GM18517 (cell line): ENCODE results near the gene TINAGL1.

ENCODE experiments used
- ATAC-seq: cut with Tn5 transposase; IDR thresholded peaks from one replicate; pipeline ENCODE4 v1.9.1; 2021; ENCODE audit warnings: mild to moderate bottlenecking, moderate library complexity; ENCODE audit not compliant: unreplicated experiment

The TINAGL1 gene

DNA sequence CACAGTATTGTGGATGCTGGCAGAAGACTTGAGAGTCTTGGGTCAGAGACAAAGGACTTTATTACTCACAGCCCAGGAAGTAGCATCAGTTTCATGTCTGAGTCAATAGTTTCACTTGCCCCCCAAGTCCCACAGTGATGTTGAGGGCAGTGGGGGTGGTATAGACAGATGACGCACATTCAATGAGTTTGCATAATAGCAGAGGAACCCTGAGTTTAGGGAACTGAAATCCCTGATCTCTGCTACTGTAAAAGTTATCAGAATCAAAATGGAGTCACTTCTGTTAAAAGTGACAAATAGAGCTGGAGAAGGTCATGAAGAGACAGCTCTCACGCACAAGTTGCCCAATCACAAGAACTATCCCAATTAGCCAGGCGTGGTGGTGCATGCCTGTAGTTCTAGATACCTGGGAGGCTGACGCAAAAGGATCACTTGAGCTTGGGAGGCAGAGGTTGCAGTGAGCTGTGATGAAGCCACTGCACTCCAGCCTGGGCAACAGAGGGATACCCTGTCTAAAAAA is 29.7 kb downstream of the TINAGL1 start:
- ATAC-seq: peak; percentile 95

DNA sequence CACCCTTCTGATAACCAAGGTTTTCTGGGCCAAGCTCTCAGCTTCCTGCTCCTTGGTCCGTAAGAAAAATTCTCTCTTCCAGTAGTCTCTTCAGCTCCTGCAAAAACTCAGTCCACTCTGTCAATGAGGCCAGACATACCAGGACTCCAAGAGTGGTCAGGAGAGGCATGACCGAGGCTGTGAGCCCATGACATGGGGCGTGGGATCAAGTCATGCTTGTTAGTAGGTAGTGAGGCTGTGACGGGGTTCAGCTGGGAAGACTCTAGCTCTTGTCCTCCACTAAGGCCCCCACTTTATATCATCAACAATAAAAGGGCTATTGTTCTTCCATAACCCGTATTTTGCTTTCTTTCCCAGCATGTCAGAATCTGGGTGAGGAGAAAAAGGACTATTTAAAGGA is 31.0 kb downstream of the TINAGL1 start:
- no peak for ATAC-seq

DNA sequence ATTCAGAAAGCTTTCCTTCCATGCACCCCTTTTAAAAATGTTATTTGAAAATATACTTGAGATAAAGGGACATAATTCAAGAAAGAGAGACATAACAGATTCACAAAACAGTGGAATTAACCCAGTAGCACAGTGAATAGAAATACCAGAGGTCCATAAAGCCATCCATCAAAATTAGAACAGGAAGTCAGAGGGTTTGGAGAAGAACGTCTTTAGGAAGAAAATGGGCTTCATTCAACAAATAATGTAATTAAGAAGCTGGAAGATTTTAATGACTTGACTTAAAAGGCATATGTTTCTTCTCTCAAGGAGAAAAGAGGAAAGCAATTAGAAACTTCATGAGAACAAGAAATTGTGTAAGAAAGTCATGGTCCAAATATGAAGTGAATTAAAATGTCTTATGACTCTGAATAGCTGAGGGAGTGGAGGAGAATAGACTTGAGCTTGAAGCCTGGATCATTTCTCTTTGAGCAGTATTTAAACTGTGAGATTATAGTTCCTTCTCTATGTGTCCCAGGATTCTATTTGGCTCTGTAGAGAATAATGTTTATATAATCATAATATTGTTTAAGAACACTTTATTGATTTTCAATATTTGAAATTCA is 33.3 kb downstream of the TINAGL1 start:
- no peak for ATAC-seq

DNA sequence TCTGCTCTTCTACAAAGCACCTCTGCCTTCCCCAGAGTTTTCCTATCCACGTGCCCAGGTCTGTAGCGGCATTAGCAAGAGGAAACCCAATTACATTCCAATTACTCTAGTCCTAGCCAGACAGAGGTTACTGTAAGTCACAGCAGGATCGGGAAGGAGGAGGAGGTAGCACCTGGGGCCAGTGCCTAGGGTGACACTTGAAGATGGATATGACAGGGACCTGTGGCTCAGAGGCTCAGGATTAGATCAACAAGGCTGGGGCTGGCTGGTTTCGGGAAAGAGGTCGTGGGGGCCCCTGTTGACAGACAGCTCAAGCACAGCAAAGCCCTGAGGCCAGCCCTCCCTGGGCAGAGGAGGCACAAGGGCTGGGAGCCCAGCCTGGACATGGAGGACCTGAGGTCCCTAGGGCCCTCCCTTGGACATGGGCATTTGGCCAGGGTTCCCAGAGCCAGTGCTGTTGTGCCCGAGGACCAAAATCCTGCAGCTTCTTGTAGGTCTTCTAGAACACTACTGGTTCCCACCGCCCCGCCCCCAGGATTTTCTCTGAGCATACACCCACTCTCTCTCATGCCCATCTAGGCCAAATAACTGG is 38.2 kb downstream of the TINAGL1 start:
- no peak for ATAC-seq

DNA sequence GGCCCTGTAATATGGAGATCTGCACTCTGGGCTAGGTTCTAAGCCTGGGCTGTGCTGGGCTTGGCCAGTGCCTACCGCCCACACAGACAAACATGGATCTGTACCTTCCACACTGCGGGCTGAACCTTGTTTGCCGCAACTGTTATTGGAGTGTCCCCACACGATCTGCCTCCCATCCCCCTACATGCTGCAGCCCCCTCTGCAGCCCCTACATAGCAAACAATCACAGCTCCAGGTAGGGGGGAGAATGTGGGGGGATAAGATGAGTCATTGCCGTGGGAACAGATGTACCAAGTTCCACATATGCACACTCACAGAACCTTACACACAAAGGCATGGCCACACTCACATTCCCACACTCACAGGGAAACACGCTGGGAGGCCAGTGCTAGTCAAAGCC is 39.1 kb downstream of the TINAGL1 start:
- ATAC-seq: no peak

DNA sequence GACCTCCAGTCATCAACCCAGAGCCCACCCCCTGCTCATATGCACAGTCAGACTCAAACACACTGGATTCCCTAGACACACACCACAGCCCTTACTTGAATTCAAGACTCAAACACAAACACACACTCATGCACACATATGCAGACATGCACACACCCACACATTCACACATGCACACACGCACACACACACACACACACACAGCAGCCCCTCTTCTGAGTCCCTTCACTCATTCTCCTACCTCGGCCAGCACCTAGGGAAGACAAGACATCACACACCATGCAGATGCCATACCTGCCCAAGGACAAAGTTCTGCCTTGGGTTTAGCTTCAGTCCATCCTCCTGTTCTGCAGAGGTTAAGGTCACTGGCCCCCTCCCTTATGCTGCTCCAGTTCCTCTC is 39.6 kb downstream of the TINAGL1 start:
- ATAC-seq: no peak

DNA sequence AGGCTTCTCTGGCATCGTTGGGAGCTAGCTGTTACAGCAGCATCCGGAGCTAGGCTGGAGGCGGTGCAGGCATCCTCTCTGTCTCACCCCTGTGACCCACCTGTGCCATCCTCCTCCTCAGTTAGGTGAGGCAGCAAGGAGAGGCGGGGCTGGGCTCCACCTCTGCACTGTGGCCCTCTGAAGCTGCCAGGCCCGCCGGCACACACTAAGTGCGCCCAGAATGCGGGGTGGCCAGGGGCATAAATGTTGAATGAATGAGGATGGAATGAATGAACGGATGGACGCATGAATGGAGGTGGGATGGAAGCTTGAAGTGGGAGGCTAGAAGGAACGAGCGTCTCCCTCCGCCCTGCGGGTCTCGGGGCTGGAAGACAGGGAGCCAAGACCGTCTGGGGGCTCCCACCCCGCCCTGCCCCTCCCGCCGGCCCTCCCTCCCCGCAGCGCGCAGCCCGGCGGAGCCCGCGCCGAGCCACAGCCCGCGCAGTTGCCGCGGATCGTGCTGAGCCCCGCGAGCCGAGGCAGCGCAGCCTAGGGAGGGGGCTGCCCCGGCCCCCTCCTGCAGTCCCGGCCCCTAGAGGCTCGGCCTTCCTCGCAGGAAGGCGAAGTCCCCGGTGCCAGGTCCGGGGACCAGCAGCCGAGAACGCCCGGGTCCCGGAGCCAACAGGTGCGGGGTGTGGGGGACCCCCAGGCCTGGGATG is 41.1 kb downstream of the TINAGL1 start, which contains the start of gene HCRTR1:
TSS of gene HCRTR1 (plus strand) at position 472 of the 698 bp plus-strand sequence. CDS start 1,504 bp downstream, outside the sequence.
- no peak for ATAC-seq

DNA sequence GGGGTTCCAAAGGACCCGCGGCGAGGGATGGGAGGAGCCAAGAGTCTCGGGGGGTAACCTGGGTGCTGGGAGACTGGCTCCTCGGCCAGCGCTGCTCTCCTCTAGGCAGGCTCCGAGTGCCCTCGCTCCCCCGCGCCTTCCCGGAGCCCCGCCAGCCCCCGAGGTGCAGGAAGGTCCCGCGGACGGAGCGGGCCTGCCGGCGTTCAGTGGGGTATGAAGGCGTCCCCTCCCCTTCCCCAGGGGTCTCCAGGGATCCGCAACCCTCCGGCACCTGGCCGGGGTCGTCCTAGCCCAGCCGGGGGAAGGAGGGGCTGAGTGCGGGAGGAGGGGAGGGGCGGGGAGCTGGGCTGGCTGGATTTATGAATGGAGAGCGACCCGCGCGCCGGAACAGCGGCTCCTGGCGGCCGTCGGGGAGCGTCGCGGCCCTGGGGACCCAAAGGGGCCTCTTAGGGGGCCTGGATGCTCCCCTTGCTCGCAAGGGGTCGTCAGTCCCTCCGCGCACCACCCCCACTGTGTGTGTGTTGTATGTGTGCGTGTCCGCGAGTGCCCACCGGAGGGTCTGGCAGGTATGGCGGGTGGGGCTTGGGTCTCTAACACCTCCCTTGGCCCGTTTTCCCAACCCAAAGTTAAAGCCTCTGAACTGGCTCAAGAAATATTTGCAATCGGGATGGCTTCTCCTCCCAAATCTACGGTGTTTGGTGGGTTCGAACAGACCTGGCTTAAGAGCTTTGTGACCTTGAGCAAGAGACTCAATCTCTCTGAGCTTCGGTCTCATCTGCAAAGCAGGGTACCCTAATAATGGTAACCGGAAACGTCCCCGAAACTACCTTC is 41.8 kb downstream of the TINAGL1 start:
- ATAC-seq: no peak

DNA sequence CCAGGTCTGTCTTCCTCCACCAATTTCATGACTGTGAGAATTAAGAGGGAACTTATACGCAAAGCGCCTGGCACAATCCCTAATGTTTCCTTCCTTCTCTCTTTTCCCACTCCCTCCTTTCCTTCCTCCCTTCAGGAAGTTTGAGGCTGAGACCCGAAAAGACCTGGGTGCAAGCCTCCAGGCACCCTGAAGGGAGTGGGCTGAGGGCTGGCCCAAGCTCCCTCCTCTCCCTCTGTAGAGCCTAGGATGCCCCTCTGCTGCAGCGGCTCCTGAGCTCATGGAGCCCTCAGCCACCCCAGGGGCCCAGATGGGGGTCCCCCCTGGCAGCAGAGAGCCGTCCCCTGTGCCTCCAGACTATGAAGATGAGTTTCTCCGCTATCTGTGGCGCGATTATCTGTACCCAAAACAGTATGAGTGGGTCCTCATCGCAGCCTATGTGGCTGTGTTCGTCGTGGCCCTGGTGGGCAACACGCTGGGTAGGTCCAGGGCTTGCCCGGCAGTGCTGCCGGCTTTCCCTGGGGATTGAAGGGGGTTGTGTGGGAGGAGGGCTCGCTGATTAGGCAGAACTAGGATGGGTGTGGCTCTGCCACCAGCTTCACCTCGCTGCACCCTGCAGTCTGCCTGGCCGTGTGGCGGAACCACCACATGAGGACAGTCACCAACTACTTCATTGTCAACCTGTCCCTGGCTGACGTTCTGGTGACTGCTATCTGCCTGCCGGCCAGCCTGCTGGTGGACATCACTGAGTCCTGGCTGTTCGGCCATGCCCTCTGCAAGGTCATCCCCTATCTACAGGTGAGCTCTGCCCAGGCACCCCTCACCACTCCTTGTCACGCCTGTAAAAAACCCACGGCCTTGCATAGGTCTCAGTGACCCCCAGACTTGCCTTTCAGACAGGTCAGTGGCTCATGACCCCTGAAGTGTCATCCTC is 42.9 kb downstream of the TINAGL1 start:
- ATAC-seq: no peak

DNA sequence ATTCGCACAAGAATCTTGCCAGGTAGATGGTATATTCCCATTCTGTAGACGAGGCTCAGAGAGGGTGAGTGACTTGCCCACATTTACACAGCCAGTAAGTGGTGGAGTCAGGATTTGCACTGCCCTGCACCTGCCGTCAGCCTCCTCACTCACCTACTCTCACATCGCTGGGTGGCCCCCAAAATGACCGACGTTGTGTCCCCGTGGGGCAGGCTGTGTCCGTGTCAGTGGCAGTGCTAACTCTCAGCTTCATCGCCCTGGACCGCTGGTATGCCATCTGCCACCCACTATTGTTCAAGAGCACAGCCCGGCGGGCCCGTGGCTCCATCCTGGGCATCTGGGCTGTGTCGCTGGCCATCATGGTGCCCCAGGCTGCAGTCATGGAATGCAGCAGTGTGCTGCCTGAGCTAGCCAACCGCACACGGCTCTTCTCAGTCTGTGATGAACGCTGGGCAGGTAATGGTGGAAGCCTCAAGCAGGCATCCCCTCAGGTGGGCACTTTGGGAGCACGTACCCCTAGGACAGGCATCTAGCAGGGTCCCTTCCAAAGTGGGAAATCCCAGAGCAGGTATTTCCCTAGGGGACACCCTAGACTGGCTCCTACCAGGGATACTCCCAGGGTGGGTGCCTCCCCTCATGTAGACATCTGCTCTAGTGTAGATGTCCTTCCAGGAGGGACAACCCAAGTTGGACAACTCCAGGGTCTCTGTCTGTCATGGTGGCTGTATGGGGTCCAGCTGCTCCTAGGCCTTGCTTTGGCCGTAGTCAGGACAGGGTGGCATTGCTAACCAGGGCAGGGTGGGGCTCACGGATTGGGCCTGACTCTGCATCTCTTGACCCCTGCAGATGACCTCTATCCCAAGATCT is 44.5 kb downstream of the TINAGL1 start:
- ATAC-seq: no peak

DNA sequence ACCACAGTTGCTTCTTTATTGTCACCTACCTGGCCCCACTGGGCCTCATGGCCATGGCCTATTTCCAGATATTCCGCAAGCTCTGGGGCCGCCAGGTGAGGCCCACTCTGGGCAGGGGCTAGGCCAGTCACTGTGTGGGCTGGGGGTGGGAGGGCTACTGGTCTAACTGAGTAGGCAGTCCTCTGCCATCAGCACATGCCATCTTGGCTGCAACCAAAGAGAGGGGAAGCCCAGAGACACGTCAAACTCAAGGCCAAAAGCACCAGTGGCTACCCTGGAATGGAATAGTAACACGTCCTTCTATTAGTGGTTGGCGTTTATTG is 45.1 kb downstream of the TINAGL1 start:
- no peak for ATAC-seq

DNA sequence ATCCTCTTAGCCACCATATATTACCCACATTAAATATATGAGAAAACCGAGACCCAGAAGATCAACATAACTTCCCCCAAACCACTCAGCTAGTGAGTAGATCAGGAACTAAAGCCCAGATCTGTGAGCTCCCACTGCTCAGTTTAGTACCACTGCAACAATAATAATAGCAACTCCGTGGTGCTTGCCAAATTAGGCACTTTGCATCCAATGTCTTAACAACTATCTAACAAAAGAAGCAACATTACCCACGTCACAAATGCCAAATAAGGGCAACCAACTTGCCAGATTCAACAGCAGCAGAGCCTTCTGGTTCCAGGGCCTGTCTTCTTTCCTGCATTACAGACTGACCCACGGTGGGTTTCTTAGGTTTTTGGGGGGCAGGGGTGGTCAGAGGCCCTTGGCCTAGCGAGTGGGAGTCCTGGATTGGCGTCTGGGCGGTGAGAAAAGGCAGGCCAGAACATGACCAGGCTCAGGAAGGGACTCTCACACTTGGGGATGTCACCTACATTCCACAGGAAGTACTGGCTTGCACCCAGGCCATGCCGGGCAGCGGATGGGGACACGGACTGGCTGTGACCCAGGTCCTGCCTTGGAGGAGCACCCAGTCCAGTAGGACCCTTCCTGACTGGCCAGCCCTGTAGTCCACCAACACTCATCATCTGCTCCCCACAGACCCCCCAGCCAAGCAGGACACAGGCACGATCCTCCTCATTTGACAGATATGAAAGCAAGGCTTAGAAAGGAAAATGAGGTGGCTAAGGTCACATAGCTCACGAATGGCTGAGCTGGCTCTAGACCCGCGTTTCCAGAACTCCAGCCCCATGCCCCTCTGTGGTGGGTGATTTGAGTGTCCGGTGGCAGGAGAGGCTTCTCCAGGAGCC is 45.8 kb downstream of the TINAGL1 start:
- ATAC-seq: no peak

DNA sequence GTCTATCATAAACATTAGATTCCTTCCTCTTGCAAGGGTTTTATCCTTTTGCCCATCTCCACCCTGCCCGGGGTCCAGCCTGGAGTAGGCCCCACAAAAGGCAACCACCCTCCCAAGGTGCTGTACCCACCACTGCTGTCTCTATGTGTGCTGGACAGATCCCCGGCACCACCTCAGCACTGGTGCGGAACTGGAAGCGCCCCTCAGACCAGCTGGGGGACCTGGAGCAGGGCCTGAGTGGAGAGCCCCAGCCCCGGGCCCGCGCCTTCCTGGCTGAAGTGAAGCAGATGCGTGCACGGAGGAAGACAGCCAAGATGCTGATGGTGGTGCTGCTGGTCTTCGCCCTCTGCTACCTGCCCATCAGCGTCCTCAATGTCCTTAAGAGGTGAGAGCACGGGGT is 47.0 kb downstream of the TINAGL1 start:
- no peak for ATAC-seq

DNA sequence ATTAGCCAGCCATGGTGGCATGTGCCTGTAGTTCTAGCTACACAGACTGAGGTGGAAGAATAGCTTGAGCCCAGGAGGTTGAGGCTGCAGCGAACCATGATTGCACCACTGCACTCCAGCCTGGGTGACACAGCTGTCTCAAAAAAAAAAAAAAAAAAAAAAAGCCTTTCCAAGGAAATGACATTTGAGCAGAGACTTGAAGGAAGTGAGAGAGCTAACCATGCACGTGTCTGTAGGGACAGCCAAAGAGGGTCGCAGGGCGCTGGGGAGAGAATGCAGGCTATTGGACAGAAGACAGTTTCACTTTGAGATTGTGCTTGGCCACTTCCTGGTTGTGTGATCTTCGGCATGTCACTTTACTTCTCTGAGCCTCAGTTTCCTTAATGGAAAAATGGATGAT is 48.0 kb downstream of the TINAGL1 start:
- no peak for ATAC-seq

DNA sequence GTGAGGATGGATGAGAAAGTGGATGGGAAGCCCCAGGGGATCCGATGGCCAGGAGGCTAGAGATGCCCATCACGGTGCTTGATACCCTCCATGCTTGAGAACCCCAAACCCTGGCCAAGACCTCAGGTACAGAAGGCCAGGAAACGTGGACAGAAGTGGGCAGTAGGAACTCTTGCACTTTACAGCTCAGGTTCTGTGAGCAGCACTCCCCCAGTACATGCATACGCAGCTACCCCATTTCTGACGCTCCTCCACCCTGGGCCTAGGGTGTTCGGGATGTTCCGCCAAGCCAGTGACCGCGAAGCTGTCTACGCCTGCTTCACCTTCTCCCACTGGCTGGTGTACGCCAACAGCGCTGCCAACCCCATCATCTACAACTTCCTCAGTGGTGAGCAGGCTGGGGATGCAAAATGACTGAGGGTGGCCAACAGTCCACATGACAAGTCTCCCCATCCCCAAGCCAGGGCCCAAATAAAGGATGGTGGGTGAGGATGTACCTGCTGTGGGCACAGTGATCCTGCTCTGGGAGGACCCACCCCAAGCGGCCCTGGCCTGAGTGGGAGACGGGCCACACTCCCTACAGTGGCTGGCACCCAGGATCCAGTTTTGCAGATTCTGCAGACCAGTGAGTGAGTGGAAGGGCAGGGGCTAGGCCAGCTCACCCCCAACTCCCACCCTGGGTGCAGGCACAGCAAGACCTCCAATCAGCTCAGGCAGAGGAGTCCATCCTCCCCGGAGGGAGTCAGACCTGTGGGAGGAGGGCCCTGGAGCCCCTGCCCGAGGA is 48.6 kb downstream of the TINAGL1 start:
- ATAC-seq: no peak

DNA sequence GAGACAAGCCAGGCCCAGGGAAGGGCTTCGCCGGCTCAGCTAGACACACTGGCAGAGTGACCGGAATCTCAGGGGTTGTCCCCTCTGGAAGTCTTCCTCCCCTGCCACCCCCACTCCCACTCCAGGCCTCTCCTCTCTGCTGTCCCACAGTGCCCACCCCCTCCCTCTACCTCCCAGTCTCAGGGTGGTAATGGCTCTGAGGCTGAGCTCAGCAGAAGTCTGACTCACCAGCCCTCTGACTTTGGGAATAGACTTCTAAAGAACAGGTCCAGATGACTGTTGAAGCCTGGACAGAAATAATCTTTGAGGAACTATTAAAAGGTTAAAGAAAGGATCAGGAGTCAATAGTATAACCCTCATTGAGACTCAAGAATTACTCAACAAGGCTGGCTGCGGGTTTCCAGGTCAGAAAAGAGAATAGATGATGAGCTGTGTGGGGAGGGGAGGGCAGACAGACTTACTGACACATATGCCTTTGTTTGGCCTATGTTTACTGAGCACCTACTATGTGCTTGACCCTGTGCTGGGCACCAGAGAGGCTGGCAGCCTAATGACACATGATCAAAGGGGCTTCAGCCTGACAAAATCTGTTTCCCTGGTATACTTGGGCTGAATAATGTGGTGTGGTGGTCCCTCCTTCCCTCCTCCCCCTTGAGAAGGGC is 49.4 kb downstream of the TINAGL1 start:
- ATAC-seq: no peak
